SU-DHL-6 (cell line): ENCODE results near the gene SH3RF2.

Experiments used
- EZH2phosphoT487 ChIP-seq: fragments of 200-600 bp; sonication (generic), shearing (Covaris generic); conservative IDR thresholded peaks from 2 replicates; pipeline ENCODE4 v1.6.1; 2018; ENCODE audit warnings: mild to moderate bottlenecking, antibody characterized with exemption, low read length, moderate library complexity, mixed read lengths
- TF ChIP-seq, protein P1 (sequence below): fragments of 200-600 bp; sonication (generic); IDR thresholded peaks from one replicate; pipeline ENCODE4 v1.5.1; 2017; ENCODE audit warnings: antibody characterized with exemption, mild to moderate bottlenecking, low read length, moderate library complexity; ENCODE audit not compliant: insufficient read depth, poor library complexity, severe bottlenecking

DNA sequence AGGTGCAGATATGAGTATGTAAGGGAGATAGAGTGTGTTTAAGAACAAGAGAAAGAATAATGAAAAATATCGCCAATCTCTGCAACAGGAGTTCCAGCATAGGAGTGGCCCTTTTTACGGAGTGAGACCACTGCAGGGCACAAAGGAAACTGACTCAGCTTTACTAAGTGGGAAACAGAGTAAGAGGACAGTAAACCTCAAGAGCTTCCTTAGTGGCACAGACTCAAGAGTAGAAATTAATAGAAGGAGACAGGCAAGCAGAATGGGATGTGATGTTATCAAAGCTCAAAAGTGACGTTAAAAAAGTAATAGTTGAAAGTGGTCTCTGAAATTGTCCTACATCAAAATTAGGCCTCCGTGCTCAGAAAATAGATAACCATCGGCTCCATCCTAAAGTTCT is 2.1 kb upstream of the SH3RF2 start:
- TF ChIP-seq, protein P1, sequence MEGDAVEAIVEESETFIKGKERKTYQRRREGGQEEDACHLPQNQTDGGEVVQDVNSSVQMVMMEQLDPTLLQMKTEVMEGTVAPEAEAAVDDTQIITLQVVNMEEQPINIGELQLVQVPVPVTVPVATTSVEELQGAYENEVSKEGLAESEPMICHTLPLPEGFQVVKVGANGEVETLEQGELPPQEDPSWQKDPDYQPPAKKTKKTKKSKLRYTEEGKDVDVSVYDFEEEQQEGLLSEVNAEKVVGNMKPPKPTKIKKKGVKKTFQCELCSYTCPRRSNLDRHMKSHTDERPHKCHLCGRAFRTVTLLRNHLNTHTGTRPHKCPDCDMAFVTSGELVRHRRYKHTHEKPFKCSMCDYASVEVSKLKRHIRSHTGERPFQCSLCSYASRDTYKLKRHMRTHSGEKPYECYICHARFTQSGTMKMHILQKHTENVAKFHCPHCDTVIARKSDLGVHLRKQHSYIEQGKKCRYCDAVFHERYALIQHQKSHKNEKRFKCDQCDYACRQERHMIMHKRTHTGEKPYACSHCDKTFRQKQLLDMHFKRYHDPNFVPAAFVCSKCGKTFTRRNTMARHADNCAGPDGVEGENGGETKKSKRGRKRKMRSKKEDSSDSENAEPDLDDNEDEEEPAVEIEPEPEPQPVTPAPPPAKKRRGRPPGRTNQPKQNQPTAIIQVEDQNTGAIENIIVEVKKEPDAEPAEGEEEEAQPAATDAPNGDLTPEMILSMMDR = no peak
- no peak for TF ChIP-seq EZH2phosphoT487
